ENCODE measurements around the gene DOP1A. TPM values are rescaled to one million over a fixed set of nuclear protein-coding genes. Genes with fewer than 3 reads are reported as not detected.
"Not testable (repeated sequence)": the region's sequence is repeated elsewhere in the genome, so short reads cannot be mapped to it uniquely, and the experiment has no call there.

Gene DOP1A
- total and polyA plus RNA-seq, 2 of the 13 experiments (the other 11 are each of a cell fraction or from before 2014, with no cell fraction given): 5.2 to 16.7 TPM

DNA sequence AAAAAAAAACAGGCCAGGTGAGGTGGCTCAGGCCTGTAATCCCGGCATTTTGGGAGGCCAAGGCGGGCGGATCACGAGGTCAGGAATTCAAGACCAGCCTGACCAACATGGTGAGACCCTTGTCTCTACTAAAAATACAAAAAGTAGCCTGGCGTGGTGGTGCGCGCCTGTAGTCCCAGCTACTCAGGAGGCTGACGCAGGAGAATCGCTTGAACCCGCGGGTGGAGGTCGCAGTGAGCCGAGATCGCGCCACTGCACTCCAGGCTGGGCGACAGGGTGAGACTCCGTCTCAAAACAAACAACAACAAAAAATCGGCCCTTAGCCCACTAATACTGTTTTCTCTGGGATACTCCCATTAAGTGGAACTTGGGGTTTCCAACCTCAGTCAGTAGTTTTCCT lies 124.5 kb downstream of the DOP1A start:
- intact Hi-C loops (cut with micrococcal nuclease; ENCODE audit: unreplicated experiment) (loop anchor here (5.0 kb wide), 2 partner anchors 50 to 945 kb away; partner anchors contain the start of gene IBTK), in situ Hi-C loops (cut with HindIII; ENCODE audit: extremely low pct_ligation_motif_present, low pct_unique_long_range_greater_than_20kb) (loop anchor here (25.0 kb wide), 1 partner anchor 955 kb away; the partner anchor contains the start of gene IBTK)
- CTCF ChIA-PET (ENCODE audit: low intra/inter-chr PET ratio, low total read pairs); ATAC-seq; BruUV-seq (replicated peaks); H3K27me3 ChIP-seq (ENCODE audit: control insufficient read depth in 1 of 2, insufficient read depth in 2 of 2, low read length in 2 of 2); H3K9me3 ChIP-seq (ENCODE audit: low read length); H2AFZ ChIP-seq (ENCODE audit: low read length); FAIRE-seq: not testable (repeated sequence)
- peak overlapping the region; percentile 98 for H3K9ac ChIP-seq (ENCODE audit: insufficient read depth, low read depth, low read length)
- peaks cover 45% of the 10 kb centered on the region for H3K4me1 ChIP-seq (ENCODE audit: insufficient read depth, low read length)
- DNase-seq (ENCODE audit: low spot score): peak; percentile 1
- H4K20me1 ChIP-seq (ENCODE audit: insufficient read depth, low read length): peaks cover 34% of the 10 kb centered on the region
- peak; percentile 97 for TF ChIP-seq ZNF441 (CRISPR knock-in tag; IDR thresholded peaks at IDR 0.05; ENCODE audit: borderline replicate concordance)
- peak; percentile 88 for TF ChIP-seq ZNF460 (CRISPR knock-in tag; IDR thresholded peaks at IDR 0.05; ENCODE audit: borderline replicate concordance)
- peak; percentile 21; the same call in 1 of the 2 replicates for TF ChIP-seq GABPB1 (CRISPR knock-in tag; IDR thresholded peaks at IDR 0.05)
- TF ChIP-seq ZMYM3 (CRISPR knock-in tag; IDR thresholded peaks at IDR 0.05): peak; percentile 47; the same call in 1 of the 2 replicates
- TF ChIP-seq, protein P1, sequence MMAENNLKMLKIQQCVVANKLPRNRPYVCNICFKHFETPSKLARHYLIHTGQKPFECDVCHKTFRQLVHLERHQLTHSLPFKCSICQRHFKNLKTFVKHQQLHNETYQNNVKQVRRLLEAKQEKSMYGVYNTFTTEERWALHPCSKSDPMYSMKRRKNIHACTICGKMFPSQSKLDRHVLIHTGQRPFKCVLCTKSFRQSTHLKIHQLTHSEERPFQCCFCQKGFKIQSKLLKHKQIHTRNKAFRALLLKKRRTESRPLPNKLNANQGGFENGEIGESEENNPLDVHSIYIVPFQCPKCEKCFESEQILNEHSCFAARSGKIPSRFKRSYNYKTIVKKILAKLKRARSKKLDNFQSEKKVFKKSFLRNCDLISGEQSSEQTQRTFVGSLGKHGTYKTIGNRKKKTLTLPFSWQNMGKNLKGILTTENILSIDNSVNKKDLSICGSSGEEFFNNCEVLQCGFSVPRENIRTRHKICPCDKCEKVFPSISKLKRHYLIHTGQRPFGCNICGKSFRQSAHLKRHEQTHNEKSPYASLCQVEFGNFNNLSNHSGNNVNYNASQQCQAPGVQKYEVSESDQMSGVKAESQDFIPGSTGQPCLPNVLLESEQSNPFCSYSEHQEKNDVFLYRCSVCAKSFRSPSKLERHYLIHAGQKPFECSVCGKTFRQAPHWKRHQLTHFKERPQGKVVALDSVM (CRISPR knock-in tag; IDR thresholded peaks at IDR 0.05): peak; percentile 68; the same call in 1 of the 2 replicates
- TF ChIP-seq, protein P2, sequence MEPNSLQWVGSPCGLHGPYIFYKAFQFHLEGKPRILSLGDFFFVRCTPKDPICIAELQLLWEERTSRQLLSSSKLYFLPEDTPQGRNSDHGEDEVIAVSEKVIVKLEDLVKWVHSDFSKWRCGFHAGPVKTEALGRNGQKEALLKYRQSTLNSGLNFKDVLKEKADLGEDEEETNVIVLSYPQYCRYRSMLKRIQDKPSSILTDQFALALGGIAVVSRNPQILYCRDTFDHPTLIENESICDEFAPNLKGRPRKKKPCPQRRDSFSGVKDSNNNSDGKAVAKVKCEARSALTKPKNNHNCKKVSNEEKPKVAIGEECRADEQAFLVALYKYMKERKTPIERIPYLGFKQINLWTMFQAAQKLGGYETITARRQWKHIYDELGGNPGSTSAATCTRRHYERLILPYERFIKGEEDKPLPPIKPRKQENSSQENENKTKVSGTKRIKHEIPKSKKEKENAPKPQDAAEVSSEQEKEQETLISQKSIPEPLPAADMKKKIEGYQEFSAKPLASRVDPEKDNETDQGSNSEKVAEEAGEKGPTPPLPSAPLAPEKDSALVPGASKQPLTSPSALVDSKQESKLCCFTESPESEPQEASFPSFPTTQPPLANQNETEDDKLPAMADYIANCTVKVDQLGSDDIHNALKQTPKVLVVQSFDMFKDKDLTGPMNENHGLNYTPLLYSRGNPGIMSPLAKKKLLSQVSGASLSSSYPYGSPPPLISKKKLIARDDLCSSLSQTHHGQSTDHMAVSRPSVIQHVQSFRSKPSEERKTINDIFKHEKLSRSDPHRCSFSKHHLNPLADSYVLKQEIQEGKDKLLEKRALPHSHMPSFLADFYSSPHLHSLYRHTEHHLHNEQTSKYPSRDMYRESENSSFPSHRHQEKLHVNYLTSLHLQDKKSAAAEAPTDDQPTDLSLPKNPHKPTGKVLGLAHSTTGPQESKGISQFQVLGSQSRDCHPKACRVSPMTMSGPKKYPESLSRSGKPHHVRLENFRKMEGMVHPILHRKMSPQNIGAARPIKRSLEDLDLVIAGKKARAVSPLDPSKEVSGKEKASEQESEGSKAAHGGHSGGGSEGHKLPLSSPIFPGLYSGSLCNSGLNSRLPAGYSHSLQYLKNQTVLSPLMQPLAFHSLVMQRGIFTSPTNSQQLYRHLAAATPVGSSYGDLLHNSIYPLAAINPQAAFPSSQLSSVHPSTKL (CRISPR knock-in tag; IDR thresholded peaks at IDR 0.05): 0 out of 2 replicates have a peak, but pooled peaks have one; percentile 6
- TF ChIP-seq KAT7 (CRISPR knock-in tag; IDR thresholded peaks at IDR 0.05; ENCODE audit: borderline replicate concordance): 0 out of 2 replicates have a peak, but pooled peaks have one; percentile 33
- POLR2A ChIA-PET: interaction anchor here (0.6 to 2.7 kb wide), 3 partner anchors 12 to 124 kb away, joined by 4 to 7 read pairs (median 5); partner anchors contain the start of gene DOP1A
- peak overlapping the region; percentile 90 to 98 (median 97) for H3K4me3 ChIP-seq (replicated peaks in 1 of 3; ENCODE audit: insufficient read depth in 1 of 3, low read depth in 2 of 3, low read length in 3 of 3)
- peak overlapping the region; percentile 73 for H3K4me2 ChIP-seq (ENCODE audit: low read depth, low read length)
- H3K36me3 ChIP-seq (replicated peaks in 1 of 2; ENCODE audit: control insufficient read depth in 1 of 2, insufficient read depth in 2 of 2, low read length in 2 of 2): peaks cover 8 to 40% of the 10 kb centered on the region in 2 experiments
- peaks cover 59% of the 10 kb centered on the region for H3K79me2 ChIP-seq (ENCODE audit: insufficient read depth, low read length)
- 14% methylated on average over 14 of the region's 18 CpGs for WGBS (ENCODE audit: low lambda C conversion rate)
- H3K27ac ChIP-seq (ENCODE audit: extremely low read length, insufficient read depth, low read length): peak overlapping the region; percentile 95
